GM21526 (cell line): Measurements from ENCODE around the gene ID2.

ENCODE experiments used
- ATAC-seq: cut with Tn5 transposase; IDR thresholded peaks from one replicate; pipeline ENCODE4 v1.9.1; 2021; ENCODE audit warnings: moderate library complexity; ENCODE audit not compliant: unreplicated experiment, low FRiP score

ID2 gene

DNA sequence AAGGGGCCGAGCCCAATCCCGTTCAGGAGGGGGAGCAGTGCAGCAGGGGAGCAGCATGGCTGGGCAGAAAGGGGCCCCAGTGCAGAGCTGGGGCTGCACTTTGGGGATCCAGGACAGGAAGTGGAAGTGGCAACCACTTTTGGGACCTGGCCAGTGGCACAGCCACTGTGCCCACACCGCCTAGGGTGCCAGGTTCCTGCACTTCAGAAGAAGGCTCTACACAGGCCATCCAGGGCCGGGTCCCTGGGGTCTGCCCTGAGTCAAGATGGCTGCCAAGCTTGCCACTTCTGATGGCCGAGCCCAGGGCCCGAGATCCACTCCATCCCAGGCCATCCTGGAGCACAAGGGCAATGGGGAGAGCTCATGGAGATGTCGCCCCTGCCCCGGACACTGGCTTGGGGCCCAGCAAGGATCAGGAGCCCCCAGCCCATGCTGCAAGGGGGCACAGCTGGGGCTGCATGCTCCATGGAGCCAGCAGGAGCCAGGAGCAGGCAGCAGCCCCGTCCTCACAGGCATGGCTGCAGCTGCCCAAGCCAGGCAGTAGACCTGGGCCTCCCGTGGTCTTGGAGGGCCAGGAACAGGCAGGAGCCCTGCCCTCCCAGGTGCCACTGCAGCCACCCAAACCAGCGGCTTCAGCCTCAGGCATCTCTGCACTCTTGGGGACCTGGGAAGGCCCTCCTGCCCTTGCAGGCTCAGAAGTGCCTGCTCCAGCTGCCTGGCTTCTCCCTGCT is 35.0 kb upstream of the ID2 start:
- no peak for ATAC-seq

GRCh38 chr2:8647462-8647857 is 34.4 kb upstream of the ID2 start:
- ATAC-seq = no peak

- no peak for ATAC-seq
Measured at GRCh38 chr2:8648441-8649213, 33.2 kb upstream of the ID2 start.

DNA sequence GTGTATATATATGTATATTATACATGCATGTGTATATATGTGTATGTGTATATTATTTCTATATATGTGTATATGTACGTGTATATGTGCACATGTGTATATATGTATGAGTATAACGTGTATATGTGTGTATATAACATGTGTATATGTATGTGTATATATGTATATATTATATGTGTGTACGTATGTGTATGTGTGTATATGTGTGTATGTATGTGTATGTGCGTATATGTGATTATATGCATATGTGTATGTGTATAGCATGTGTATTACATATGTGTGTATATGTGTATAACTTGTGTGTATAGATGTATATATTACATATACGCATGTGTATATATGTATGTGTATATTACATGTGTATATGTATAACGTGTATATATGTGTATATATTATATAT is 32.1 kb upstream of the ID2 start:
- ATAC-seq = no peak

GRCh38 chr2:8650256-8650655 is 31.6 kb upstream of the ID2 start:
- ATAC-seq = no peak

DNA sequence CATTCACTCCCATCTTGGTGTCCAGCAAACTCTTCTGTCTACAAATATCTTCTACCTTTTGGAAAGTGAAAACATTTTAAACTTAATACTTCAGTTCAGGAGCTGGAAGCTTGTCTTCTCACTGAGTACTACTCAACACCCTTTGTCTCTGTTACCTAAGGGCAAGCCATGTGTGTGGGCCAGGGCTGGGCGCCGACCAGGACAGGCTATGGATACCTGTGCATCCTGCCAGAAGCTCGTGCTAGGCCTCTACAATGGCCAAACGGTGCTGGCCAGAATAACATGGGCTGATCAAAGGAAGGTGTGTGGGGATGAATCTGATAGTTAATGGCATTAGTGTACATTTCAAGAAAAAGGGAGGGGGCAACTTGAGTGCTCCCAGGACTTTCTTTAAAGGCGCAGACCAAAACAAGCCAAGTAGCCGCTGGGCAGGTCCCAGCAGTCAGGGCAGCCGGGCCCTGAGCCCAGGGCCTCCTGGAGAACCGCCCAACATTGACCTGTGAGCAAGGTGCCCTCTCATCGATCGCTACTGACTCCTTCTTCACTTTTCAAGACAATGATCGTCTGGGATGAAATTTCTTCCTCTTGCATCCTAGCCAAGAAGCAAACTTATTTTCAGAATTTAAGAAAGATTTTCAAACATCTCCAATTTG is 29.0 kb upstream of the ID2 start:
- ATAC-seq = no peak

- no peak for ATAC-seq
Measured at GRCh38 chr2:8653485-8653884, 28.4 kb upstream of the ID2 start.

DNA sequence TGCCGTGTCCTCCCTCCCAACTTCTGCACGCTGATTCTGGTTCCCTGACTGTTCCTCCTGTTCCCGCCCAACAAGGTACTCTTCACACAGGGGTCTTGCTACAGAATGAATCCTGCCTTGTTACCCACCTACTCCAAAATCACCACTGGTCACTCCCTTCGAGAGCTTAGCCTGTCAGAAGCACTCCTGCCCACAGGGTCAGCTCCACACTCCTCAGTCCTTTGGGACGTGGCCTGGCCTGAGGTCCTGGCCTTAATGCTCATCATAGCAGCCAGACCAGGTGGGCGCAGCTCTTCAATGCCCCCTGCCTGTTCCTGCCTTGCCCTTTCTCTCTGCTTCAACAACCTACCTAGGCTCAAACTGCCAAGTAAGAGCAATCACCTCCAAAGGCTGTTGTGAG is 27.8 kb upstream of the ID2 start:
- no peak for ATAC-seq

DNA sequence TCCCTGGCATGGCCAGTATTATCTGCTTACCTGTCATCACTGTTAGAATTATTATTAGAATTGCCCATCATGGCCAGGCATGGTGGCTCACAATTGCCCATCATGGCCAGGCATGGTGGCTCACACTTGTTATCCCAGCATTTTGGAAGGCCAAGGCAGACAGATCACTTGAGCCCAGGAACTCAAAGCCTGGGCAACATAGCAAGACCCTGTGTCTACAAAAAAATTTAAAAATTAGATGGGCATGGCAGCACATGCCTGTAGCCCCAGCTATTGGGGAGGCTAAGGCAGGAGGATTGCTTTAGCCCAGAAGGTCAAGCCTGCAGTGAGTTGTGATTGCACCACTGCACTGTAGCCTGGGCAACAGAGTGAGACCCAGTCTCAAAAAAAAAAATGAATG is 27.4 kb upstream of the ID2 start:
- ATAC-seq = no peak

- no peak for ATAC-seq
Measured at GRCh38 chr2:8656160-8656641, 25.7 kb upstream of the ID2 start.

DNA sequence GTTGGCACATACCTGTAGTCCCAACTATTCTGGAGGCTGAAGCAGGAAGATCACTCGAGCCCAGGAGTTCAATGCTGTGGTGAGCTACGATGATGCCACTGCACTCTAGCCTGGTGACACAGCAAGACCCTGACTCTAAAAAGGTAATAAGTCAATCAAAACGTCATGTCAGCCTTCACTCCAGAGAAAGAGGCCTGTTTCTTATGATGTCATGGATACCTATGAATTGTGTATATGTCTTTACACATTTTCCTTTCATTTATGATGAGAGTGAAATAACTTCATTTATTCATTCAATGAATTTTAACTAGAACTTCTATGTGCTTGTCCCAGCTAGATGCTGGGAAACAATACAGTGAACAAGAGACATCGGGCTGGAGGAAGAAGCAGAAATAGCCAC is 25.0 kb upstream of the ID2 start:
- ATAC-seq = no peak

GRCh38 chr2:8657423-8658062 is 24.3 kb upstream of the ID2 start:
- no peak for ATAC-seq

- no peak for ATAC-seq
Measured at GRCh38 chr2:8658064-8658862, 23.6 kb upstream of the ID2 start.

GRCh38 chr2:8659092-8659734 is 22.6 kb upstream of the ID2 start:
- ATAC-seq = no peak

GRCh38 chr2:8659735-8660492 is 21.9 kb upstream of the ID2 start:
- no peak for ATAC-seq

- ATAC-seq = no peak
Measured at GRCh38 chr2:8661235-8661634, 20.6 kb upstream of the ID2 start.

DNA sequence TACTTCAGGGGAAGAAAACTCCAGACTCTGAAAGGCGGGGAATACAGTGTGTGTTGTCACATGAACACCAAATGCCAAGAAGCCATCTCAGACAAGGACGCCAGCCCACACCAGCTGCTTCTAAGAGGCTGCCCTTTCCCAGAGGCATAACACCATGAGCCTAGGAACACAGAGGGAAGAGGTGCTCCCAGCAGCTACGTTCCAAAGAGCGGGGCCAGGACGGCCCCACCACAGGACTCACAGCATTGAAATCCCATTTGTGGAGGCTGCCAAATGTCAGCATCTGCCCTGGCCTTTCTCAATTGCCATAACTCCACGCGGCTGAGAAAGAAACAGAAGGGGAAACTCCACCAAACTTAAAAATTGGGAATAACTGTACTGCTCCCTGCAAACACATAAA is 20.1 kb upstream of the ID2 start:
- no peak for ATAC-seq

DNA sequence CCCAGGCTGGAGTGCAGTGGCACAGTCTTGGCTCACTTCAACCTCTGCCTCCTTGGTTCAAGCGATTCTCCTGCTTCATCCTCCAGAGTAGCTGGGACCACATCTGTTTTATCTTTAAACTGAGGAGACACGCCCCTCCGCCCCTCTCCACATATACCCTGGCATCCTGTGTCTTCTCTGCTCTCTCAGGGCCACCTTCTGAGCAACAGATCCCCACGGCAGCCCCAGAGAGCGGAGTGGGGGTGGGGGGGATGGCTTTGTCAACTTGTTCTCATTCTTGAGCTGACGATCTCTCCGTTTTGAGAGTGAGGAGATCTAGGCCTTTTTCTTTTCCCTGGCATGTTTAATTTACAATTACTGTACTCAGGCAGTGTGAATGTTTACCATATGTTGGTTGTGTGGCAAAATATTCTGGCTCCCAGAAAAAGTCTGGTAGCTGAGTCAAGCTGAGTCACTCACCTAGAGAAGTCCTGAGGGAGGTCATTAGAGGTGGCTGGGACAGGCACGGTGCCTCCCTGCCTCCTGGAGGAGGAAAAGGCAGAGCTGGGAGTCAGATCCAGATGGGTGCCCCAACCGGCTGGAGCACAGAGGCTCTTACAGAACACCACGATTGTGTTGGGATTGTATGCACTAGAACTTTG is 19.5 kb upstream of the ID2 start:
- ATAC-seq = no peak

- no peak for ATAC-seq
Measured at GRCh38 chr2:8663997-8664396, 17.9 kb upstream of the ID2 start.
